Measurements from ENCODE around the gene PLB1. TPM values are rescaled to one million over a fixed set of nuclear protein-coding genes. Genes with fewer than 3 reads are reported as not detected.

PLB1 gene
- total and polyA plus RNA-seq, 12 donors: 1.0 to 51.1 (median 8.3) TPM

GRCh38 chr2:28645553-28645952 lies 149.7 kb downstream of the PLB1 start:
- TF ChIP-seq POLR2A (IDR thresholded peaks at IDR 0.05) (no peak), CTCF (IDR thresholded peaks at IDR 0.05) (no peak)
- WGBS, 4 donors: 75 to 89% (median 87%) methylated on average over 2 of the region's 2 CpGs
- Histone ChIP-seq H3K27ac (no peak overlapping the region), H3K27me3 (no peaks in the 10 kb centered on the region), H3K4me3 (no peak overlapping the region), H3K36me3 (replicated peaks in 1 of 2) (no peaks in the 10 kb centered on the region), H3K9me3 (replicated peaks in 1 of 3) (no peaks in the 10 kb centered on the region), H3K4me1 (replicated peaks in 1 of 2) (peaks cover 0 to 7% of the 10 kb centered on the region in 2 donors)
- no peak for DNase-seq
- intact Hi-C loops (cut with DNase I): no loop called here

- intact Hi-C loops (cut with DNase I): no loop called here
- 68 to 79% (median 75%) methylated on average over 4 of the region's 4 CpGs for WGBS, 4 donors
- peaks cover 0 to 7% of the 10 kb centered on the region in 2 donors for H3K4me1 ChIP-seq (replicated peaks in 1 of 2)
- H3K27ac ChIP-seq: no peak overlapping the region
- H3K9me3 ChIP-seq (replicated peaks in 1 of 3): no peaks in the 10 kb centered on the region
- H3K4me3 ChIP-seq: no peak overlapping the region
- DNase-seq: no peak
- H3K27me3 ChIP-seq: no peaks in the 10 kb centered on the region
- TF ChIP-seq POLR2A (IDR thresholded peaks at IDR 0.05): no peak
- TF ChIP-seq CTCF (IDR thresholded peaks at IDR 0.05): no peak
- H3K36me3 ChIP-seq (replicated peaks in 1 of 2): no peaks in the 10 kb centered on the region
These were observed 151.8 kb downstream of the PLB1 start for GRCh38 chr2:28647682-28648081.

GRCh38 chr2:28648147-28648546 lies 152.3 kb downstream of the PLB1 start:
- Histone ChIP-seq H3K9me3 (replicated peaks in 1 of 3) (no peaks in the 10 kb centered on the region), H3K27ac (no peak overlapping the region), H3K4me1 (replicated peaks in 1 of 2) (peaks cover 0 to 7% of the 10 kb centered on the region in 2 donors), H3K27me3 (no peaks in the 10 kb centered on the region), H3K36me3 (replicated peaks in 1 of 2) (no peaks in the 10 kb centered on the region), H3K4me3 (no peak overlapping the region)
- 74 to 83% (median 79%) methylated on average over 3 of the region's 3 CpGs for WGBS, 4 donors
- intact Hi-C loops (cut with DNase I): no loop called here
- no peak for DNase-seq
- TF ChIP-seq CTCF (IDR thresholded peaks at IDR 0.05) (no peak), POLR2A (IDR thresholded peaks at IDR 0.05) (no peak)

GRCh38 chr2:28648671-28649395 lies 153.0 kb downstream of the PLB1 start:
- intact Hi-C loops (cut with DNase I): no loop called here
- WGBS, 4 donors: 68 to 82% (median 71%) methylated on average over 4 of the region's 4 CpGs

More at GRCh38 chr2:28648671-28649395, 153.0 kb downstream of the PLB1 start:
- no peaks in the 10 kb centered on the region for H3K36me3 ChIP-seq (replicated peaks in 1 of 2)
- H3K4me3 ChIP-seq: no peak overlapping the region
- H3K27me3 ChIP-seq: no peaks in the 10 kb centered on the region
- H3K9me3 ChIP-seq (replicated peaks in 1 of 3): no peaks in the 10 kb centered on the region
- no peak for DNase-seq
- no peak overlapping the region for H3K27ac ChIP-seq
- TF ChIP-seq POLR2A (IDR thresholded peaks at IDR 0.05): no peak
- TF ChIP-seq CTCF (IDR thresholded peaks at IDR 0.05): no peak
- peaks cover 0 to 7% of the 10 kb centered on the region in 2 donors for H3K4me1 ChIP-seq (replicated peaks in 1 of 2)

Measured in adrenal gland (tissue), 12 donors.